ENCODE data around the gene WDR75.

WDR75 gene

GRCh38 chr2:189498205-189498604, 56.9 kb downstream of the WDR75 start:
- H3K9ac ChIP-seq (ENCODE audit: low read length in 2 of 2) = no peak overlapping the region
- H3K27me3 ChIP-seq (ENCODE audit: control insufficient read depth in 1 of 2, insufficient read depth in 2 of 2, low read length in 2 of 2) = no peaks in the 10 kb centered on the region
- H3K4me1 ChIP-seq (ENCODE audit: control insufficient read depth, insufficient read depth, low read length) = no peaks in the 10 kb centered on the region
- H3K4me3 ChIP-seq (ENCODE audit: low read length in 2 of 2) = no peak overlapping the region
- no peaks in the 10 kb centered on the region for H3K9me3 ChIP-seq (ENCODE audit: control insufficient read depth in 2 of 2, low read length in 2 of 2)
- H3K27ac ChIP-seq (ENCODE audit: low read length) = no peak overlapping the region
- H3K36me3 ChIP-seq (ENCODE audit: control insufficient read depth in 2 of 2, insufficient read depth in 2 of 2, low read length in 2 of 2) = no peaks in the 10 kb centered on the region

GRCh38 chr2:189499137-189499536, 57.9 kb downstream of the WDR75 start:
- Histone ChIP-seq H3K4me1 (ENCODE audit: control insufficient read depth, insufficient read depth, low read length) (no peaks in the 10 kb centered on the region), H3K9ac (ENCODE audit: low read length in 2 of 2) (no peak overlapping the region), H3K4me3 (ENCODE audit: low read length in 2 of 2) (no peak overlapping the region), H3K27ac (ENCODE audit: low read length) (no peak overlapping the region), H3K27me3 (ENCODE audit: control insufficient read depth in 1 of 2, insufficient read depth in 2 of 2, low read length in 2 of 2) (no peaks in the 10 kb centered on the region), H3K36me3 (ENCODE audit: control insufficient read depth in 2 of 2, insufficient read depth in 2 of 2, low read length in 2 of 2) (no peaks in the 10 kb centered on the region), H3K9me3 (ENCODE audit: control insufficient read depth in 2 of 2, low read length in 2 of 2) (no peaks in the 10 kb centered on the region)

- H3K4me3 ChIP-seq (ENCODE audit: low read length in 2 of 2) = no peak overlapping the region
- no peak overlapping the region for H3K9ac ChIP-seq (ENCODE audit: low read length in 2 of 2)
- no peak overlapping the region for H3K27ac ChIP-seq (ENCODE audit: low read length)
- H3K4me1 ChIP-seq (ENCODE audit: control insufficient read depth, insufficient read depth, low read length) = no peaks in the 10 kb centered on the region
- H3K9me3 ChIP-seq (ENCODE audit: control insufficient read depth in 2 of 2, low read length in 2 of 2) = no peaks in the 10 kb centered on the region
- no peaks in the 10 kb centered on the region for H3K36me3 ChIP-seq (ENCODE audit: control insufficient read depth in 2 of 2, insufficient read depth in 2 of 2, low read length in 2 of 2)
- H3K27me3 ChIP-seq (ENCODE audit: control insufficient read depth in 1 of 2, insufficient read depth in 2 of 2, low read length in 2 of 2) = no peaks in the 10 kb centered on the region
Measured at GRCh38 chr2:189500456-189501160, 59.3 kb downstream of the WDR75 start.

GRCh38 chr2:189501487-189501886, 60.2 kb downstream of the WDR75 start:
- Histone ChIP-seq H3K9ac (ENCODE audit: low read length in 2 of 2) (no peak overlapping the region), H3K27ac (ENCODE audit: low read length) (no peak overlapping the region), H3K9me3 (ENCODE audit: control insufficient read depth in 2 of 2, low read length in 2 of 2) (no peaks in the 10 kb centered on the region), H3K36me3 (ENCODE audit: control insufficient read depth in 2 of 2, insufficient read depth in 2 of 2, low read length in 2 of 2) (no peaks in the 10 kb centered on the region), H3K4me1 (ENCODE audit: control insufficient read depth, insufficient read depth, low read length) (no peaks in the 10 kb centered on the region), H3K4me3 (ENCODE audit: low read length in 2 of 2) (no peak overlapping the region), H3K27me3 (ENCODE audit: control insufficient read depth in 1 of 2, insufficient read depth in 2 of 2, low read length in 2 of 2) (no peaks in the 10 kb centered on the region)

GRCh38 chr2:189502714-189503113, 61.4 kb downstream of the WDR75 start:
- H3K36me3 ChIP-seq (ENCODE audit: control insufficient read depth in 2 of 2, insufficient read depth in 2 of 2, low read length in 2 of 2) = no peaks in the 10 kb centered on the region
- no peaks in the 10 kb centered on the region for H3K4me1 ChIP-seq (ENCODE audit: control insufficient read depth, insufficient read depth, low read length)
- no peak overlapping the region for H3K27ac ChIP-seq (ENCODE audit: low read length)
- no peaks in the 10 kb centered on the region for H3K27me3 ChIP-seq (ENCODE audit: control insufficient read depth in 1 of 2, insufficient read depth in 2 of 2, low read length in 2 of 2)
- H3K4me3 ChIP-seq (ENCODE audit: low read length in 2 of 2) = no peak overlapping the region
- no peaks in the 10 kb centered on the region for H3K9me3 ChIP-seq (ENCODE audit: control insufficient read depth in 2 of 2, low read length in 2 of 2)
- no peak overlapping the region for H3K9ac ChIP-seq (ENCODE audit: low read length in 2 of 2)

DNA sequence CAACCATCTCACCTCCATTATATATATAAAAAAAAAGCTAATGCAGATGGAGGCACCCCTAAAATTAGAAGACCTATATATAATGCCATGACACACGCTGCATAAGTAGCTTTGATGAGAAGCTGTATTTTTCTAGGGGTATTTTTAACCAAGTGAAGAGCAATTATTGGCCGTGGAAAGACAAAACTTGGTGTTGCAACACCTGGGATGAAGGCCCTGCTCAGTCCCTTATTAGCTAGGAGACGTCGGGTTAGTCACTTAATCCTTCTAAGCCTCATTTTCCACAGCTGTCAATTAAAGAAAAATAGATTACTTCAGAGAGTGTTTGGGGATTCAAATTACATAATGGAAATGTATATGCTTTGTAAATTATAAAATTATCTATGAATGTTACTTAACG, 63.0 kb downstream of the WDR75 start:
- no peaks in the 10 kb centered on the region for H3K4me1 ChIP-seq (ENCODE audit: control insufficient read depth, insufficient read depth, low read length)
- H3K9ac ChIP-seq (ENCODE audit: low read length in 2 of 2) = no peak overlapping the region
- H3K9me3 ChIP-seq (ENCODE audit: control insufficient read depth in 2 of 2, low read length in 2 of 2) = no peaks in the 10 kb centered on the region
- H3K27me3 ChIP-seq (ENCODE audit: control insufficient read depth in 1 of 2, insufficient read depth in 2 of 2, low read length in 2 of 2) = no peaks in the 10 kb centered on the region
- H3K36me3 ChIP-seq (ENCODE audit: control insufficient read depth in 2 of 2, insufficient read depth in 2 of 2, low read length in 2 of 2) = no peaks in the 10 kb centered on the region
- no peak overlapping the region for H3K4me3 ChIP-seq (ENCODE audit: low read length in 2 of 2)
- no peak overlapping the region for H3K27ac ChIP-seq (ENCODE audit: low read length)

DNA sequence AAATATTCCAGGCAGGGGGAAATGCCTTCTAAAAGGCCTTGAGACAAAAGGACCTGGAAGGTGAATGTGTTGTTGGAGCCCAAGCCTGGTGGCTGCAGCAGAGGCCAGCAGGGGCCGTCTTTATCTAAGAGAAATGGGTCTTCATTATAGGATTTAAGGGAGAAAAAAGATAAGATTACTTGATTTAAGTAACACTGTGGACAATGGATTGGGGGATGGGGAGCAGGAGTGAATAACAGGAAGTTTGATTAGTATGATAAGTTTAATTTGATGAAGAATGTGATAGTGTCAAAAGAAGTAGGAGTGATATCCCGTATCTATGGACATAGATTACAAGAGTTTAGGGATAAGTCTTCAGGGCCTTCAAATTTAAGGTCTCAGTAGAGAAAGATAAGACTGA, 64.2 kb downstream of the WDR75 start:
- Histone ChIP-seq H3K4me1 (ENCODE audit: control insufficient read depth, insufficient read depth, low read length) (no peaks in the 10 kb centered on the region), H3K27ac (ENCODE audit: low read length) (no peak overlapping the region), H3K36me3 (ENCODE audit: control insufficient read depth in 2 of 2, insufficient read depth in 2 of 2, low read length in 2 of 2) (no peaks in the 10 kb centered on the region), H3K4me3 (ENCODE audit: low read length in 2 of 2) (no peak overlapping the region), H3K9me3 (ENCODE audit: control insufficient read depth in 2 of 2, low read length in 2 of 2) (no peaks in the 10 kb centered on the region), H3K9ac (ENCODE audit: low read length in 2 of 2) (no peak overlapping the region), H3K27me3 (ENCODE audit: control insufficient read depth in 1 of 2, insufficient read depth in 2 of 2, low read length in 2 of 2) (no peaks in the 10 kb centered on the region)

- no peak overlapping the region for H3K27ac ChIP-seq (ENCODE audit: low read length)
- no peaks in the 10 kb centered on the region for H3K9me3 ChIP-seq (ENCODE audit: control insufficient read depth in 2 of 2, low read length in 2 of 2)
Measured at GRCh38 chr2:189506514-189506976, 65.3 kb downstream of the WDR75 start.

DNA sequence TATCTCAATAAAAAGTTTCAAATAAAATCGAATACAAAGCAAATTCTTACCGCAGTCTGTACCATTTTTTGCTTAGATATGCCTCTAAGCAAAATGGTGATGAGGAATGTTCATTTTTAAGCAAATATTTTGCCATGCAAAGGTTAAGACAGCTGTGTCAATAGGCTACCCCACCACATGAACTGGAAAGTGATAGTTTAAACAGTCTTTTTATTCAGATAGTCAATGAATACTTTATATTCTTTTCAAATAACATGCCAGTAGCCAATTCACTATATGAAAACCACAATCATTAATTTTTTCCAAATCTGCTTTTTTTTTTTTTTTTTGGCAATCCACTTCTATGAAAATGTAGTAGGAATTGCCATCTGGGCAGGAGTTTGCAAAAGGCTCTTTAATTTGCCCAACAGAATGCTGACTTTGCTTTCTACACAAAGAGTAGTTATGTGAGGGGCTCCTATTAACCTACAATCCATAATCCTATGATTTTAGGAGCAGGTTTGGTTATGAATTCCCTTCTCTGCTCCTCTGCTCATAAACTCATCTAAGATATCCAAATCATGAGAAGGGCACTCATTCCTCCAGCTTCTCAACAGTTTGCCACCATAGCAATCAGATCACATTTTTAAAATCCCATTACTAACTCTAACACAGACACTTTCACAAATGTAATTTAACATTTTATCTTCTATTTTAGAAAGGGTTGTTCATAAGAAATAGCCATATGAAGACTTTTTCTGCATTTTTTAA, 70.1 kb downstream of the WDR75 start:
- Histone ChIP-seq H3K9me3 (ENCODE audit: control insufficient read depth in 2 of 2, low read length in 2 of 2) (no peaks in the 10 kb centered on the region), H3K9ac (ENCODE audit: low read length in 2 of 2) (no peak overlapping the region), H3K27ac (ENCODE audit: low read length) (no peak overlapping the region), H3K27me3 (ENCODE audit: control insufficient read depth in 1 of 2, insufficient read depth in 2 of 2, low read length in 2 of 2) (no peaks in the 10 kb centered on the region), H3K4me3 (ENCODE audit: low read length in 2 of 2) (no peak overlapping the region), H3K36me3 (ENCODE audit: control insufficient read depth in 2 of 2, insufficient read depth in 2 of 2, low read length in 2 of 2) (no peaks in the 10 kb centered on the region), H3K4me1 (ENCODE audit: control insufficient read depth, insufficient read depth, low read length) (peaks cover 3% of the 10 kb centered on the region)

More at GRCh38 chr2:189506514-189506976, 65.3 kb downstream of the WDR75 start:
- H3K9ac ChIP-seq (ENCODE audit: low read length in 2 of 2) = no peak overlapping the region
- H3K4me3 ChIP-seq (ENCODE audit: low read length in 2 of 2) = no peak overlapping the region
- no peaks in the 10 kb centered on the region for H3K4me1 ChIP-seq (ENCODE audit: control insufficient read depth, insufficient read depth, low read length)
- no peaks in the 10 kb centered on the region for H3K36me3 ChIP-seq (ENCODE audit: control insufficient read depth in 2 of 2, insufficient read depth in 2 of 2, low read length in 2 of 2)
- H3K27me3 ChIP-seq (ENCODE audit: control insufficient read depth in 1 of 2, insufficient read depth in 2 of 2, low read length in 2 of 2) = no peaks in the 10 kb centered on the region

GRCh38 chr2:189511960-189512319, 70.7 kb downstream of the WDR75 start:
- H3K9ac ChIP-seq (ENCODE audit: low read length in 2 of 2) = no peak overlapping the region
- H3K9me3 ChIP-seq (ENCODE audit: control insufficient read depth in 2 of 2, low read length in 2 of 2) = no peaks in the 10 kb centered on the region
- no peak overlapping the region for H3K27ac ChIP-seq (ENCODE audit: low read length)
- no peak overlapping the region for H3K4me3 ChIP-seq (ENCODE audit: low read length in 2 of 2)
- no peaks in the 10 kb centered on the region for H3K27me3 ChIP-seq (ENCODE audit: control insufficient read depth in 1 of 2, insufficient read depth in 2 of 2, low read length in 2 of 2)
- no peaks in the 10 kb centered on the region for H3K36me3 ChIP-seq (ENCODE audit: control insufficient read depth in 2 of 2, insufficient read depth in 2 of 2, low read length in 2 of 2)
- peaks cover 3% of the 10 kb centered on the region for H3K4me1 ChIP-seq (ENCODE audit: control insufficient read depth, insufficient read depth, low read length)

DNA sequence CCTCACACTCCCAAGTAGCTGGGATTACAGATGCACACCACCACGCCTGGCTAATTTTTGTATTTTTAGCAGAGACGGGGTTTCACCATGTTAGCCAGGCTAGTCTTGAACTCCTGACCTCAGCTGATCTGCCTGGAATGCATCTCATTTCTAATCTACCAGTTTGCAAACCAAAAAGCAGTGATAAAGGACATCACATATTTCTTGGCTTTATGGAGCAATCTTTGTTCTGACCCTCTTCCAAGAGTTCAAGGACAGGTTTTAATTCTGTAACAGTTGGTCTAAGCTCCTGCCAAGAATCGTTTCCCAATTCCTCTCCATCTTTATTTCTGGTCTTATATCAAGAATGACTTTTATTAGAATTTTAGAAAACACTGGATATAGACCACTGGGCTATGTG, 71.6 kb downstream of the WDR75 start:
- Histone ChIP-seq H3K36me3 (ENCODE audit: control insufficient read depth in 2 of 2, insufficient read depth in 2 of 2, low read length in 2 of 2) (no peaks in the 10 kb centered on the region), H3K4me1 (ENCODE audit: control insufficient read depth, insufficient read depth, low read length) (peaks cover 3% of the 10 kb centered on the region), H3K27ac (ENCODE audit: low read length) (no peak overlapping the region), H3K9me3 (ENCODE audit: control insufficient read depth in 2 of 2, low read length in 2 of 2) (no peaks in the 10 kb centered on the region), H3K9ac (ENCODE audit: low read length in 2 of 2) (no peak overlapping the region), H3K27me3 (ENCODE audit: control insufficient read depth in 1 of 2, insufficient read depth in 2 of 2, low read length in 2 of 2) (no peaks in the 10 kb centered on the region), H3K4me3 (ENCODE audit: low read length in 2 of 2) (no peak overlapping the region)
